CD14-positive monocyte (primary cell): ENCODE measurements around the gene SAT1. TPM values are rescaled to one million over a fixed set of nuclear protein-coding genes. Genes with fewer than 3 reads are reported as not detected.
A peak's percentile ranks its signal among the peaks of the same experiment; 100 is the strongest.

Experiments used
- DNase-seq, 3 donors: peaks; one replicate each; pipeline ENCODE4 v3.0.0-alpha.2; 2011 to 2022
- H2AFZ ChIP-seq: 2 replicates; pipeline ENCODE4 v1.6.0; 2012; ENCODE audit warnings: mild to moderate bottlenecking, low read depth, low read length, inconsistent platforms; ENCODE audit not compliant: insufficient read depth, poor library complexity, severe bottlenecking
- H3K27ac ChIP-seq, 2 donors: 1 replicate in 1 of 2; 2 replicates in 1 of 2; pipeline ENCODE4 v1.5.1; 2012 to 2013; ENCODE audit warnings: low read length in 2 of 2, control low read depth in 1 of 2, inconsistent platforms in 1 of 2, low read depth in 1 of 2, mild to moderate bottlenecking in 1 of 2
- H3K27me3 ChIP-seq, 2 donors: one replicate each; pipeline versions ENCODE4 v1.6.0 to v1.6.1; 2011 to 2013; ENCODE audit warnings: low read length in 2 of 2; ENCODE audit not compliant: control insufficient read depth in 2 of 2, insufficient read depth in 2 of 2
- H3K36me3 ChIP-seq, 2 donors: replicated peaks in 1 of 2; 1 replicate in 1 of 2; 2 replicates in 1 of 2; pipeline versions ENCODE4 v1.5.1 to v1.6.1; 2012 to 2013; ENCODE audit warnings: low read length in 2 of 2, control low read depth in 1 of 2, inconsistent platforms in 1 of 2, mild to moderate bottlenecking in 1 of 2; ENCODE audit not compliant: insufficient read depth in 2 of 2, control insufficient read depth in 1 of 2
- H3K4me1 ChIP-seq, 2 donors: 1 replicate in 1 of 2; 2 replicates in 1 of 2; pipeline versions ENCODE4 v1.5.1 to v1.6.1; 2012 to 2013; ENCODE audit warnings: low read length in 2 of 2, control low read depth in 1 of 2, inconsistent platforms in 1 of 2, mild to moderate bottlenecking in 1 of 2, moderate library complexity in 1 of 2; ENCODE audit not compliant: insufficient read depth in 2 of 2, control insufficient read depth in 1 of 2
- H3K4me2 ChIP-seq: replicated peaks from 2 replicates; pipeline ENCODE3; 2012; ENCODE audit warnings: low read length, moderate library complexity, mild to moderate bottlenecking; ENCODE audit not compliant: poor library complexity, severe bottlenecking; ENCODE audit errors: extremely low read depth
- H3K4me3 ChIP-seq, 3 experiments: fragments of 200-600 bp in 1 of 3; sonication (generic) in 1 of 3; replicated peaks in 1 of 3; 1 replicate in 2 of 3; 2 replicates in 1 of 3; pipeline ENCODE4 v1.5.1; 2011 to 2013; ENCODE audit warnings: low read length in 3 of 3, mild to moderate bottlenecking in 3 of 3, control low read depth in 2 of 3, low read depth in 2 of 3, inconsistent platforms in 1 of 3, moderate library complexity in 1 of 3
- H3K79me2 ChIP-seq: 2 replicates; pipeline ENCODE4 v1.6.0; 2012; ENCODE audit warnings: mild to moderate bottlenecking, control low read depth, inconsistent platforms, low read length, moderate library complexity; ENCODE audit not compliant: insufficient read depth
- H3K9ac ChIP-seq: 2 replicates; pipeline ENCODE4 v1.6.0; 2017; ENCODE audit warnings: low read length, mild to moderate bottlenecking; ENCODE audit not compliant: insufficient read depth, poor library complexity, severe bottlenecking
- H3K9me3 ChIP-seq, 2 donors: replicated peaks in 1 of 2; 1 replicate in 1 of 2; 2 replicates in 1 of 2; pipeline versions ENCODE4 v1.5.1 to v1.6.1; 2012 to 2013; ENCODE audit warnings: low read length in 2 of 2, control low read depth in 1 of 2; ENCODE audit not compliant: control insufficient read depth in 1 of 2, insufficient read depth in 1 of 2
- H4K20me1 ChIP-seq: 2 replicates; pipeline ENCODE4 v1.6.0; 2012; ENCODE audit warnings: mild to moderate bottlenecking, low read length, control low read depth, moderate library complexity; ENCODE audit not compliant: insufficient read depth
- H3K27ac Mint-ChIP-seq, 7 donors: one replicate each; pipeline ENCODE4 v1.8.0; 2020; ENCODE audit warnings: mild to moderate bottlenecking in 7 of 7, mixed read lengths in 7 of 7, moderate library complexity in 6 of 7, inconsistent platforms in 2 of 7
- H3K27me3 Mint-ChIP-seq, 3 donors: one replicate each; pipeline ENCODE4 v1.8.0; 2021 to 2022; ENCODE audit warnings: low read depth in 3 of 3, mild to moderate bottlenecking in 3 of 3, mixed read lengths in 3 of 3, moderate library complexity in 3 of 3, inconsistent platforms in 1 of 3
- H3K36me3 Mint-ChIP-seq, 2 donors: one replicate each; pipeline ENCODE4 v1.8.0; 2020; ENCODE audit warnings: mixed read lengths in 2 of 2, inconsistent platforms in 1 of 2, mild to moderate bottlenecking in 1 of 2
- H3K4me1 Mint-ChIP-seq: one replicate; pipeline ENCODE4 v1.8.0; 2020; ENCODE audit warnings: mild to moderate bottlenecking, mixed read lengths
- H3K4me3 Mint-ChIP-seq, 2 donors: one replicate each; pipeline ENCODE4 v1.8.0; 2020; ENCODE audit warnings: mild to moderate bottlenecking in 2 of 2, mixed read lengths in 2 of 2, moderate library complexity in 1 of 2
- H3K9me3 Mint-ChIP-seq, 7 donors: one replicate each; pipeline ENCODE4 v1.8.0; 2020 to 2022; ENCODE audit warnings: mixed read lengths in 7 of 7, mild to moderate bottlenecking in 6 of 7, moderate library complexity in 6 of 7, inconsistent platforms in 2 of 7
- CTCF ChIP-seq: fragments of 200-600 bp; IDR thresholded peaks from one replicate; pipeline ENCODE4 v1.8.0; 2022; ENCODE audit warnings: antibody characterized with exemption, mild to moderate bottlenecking
- WGBS: methylation state at CpG from one replicate; pipeline ENCODE4 v1.1.5; 2013; ENCODE audit warnings: missing lambda C conversion rate; ENCODE audit not compliant: insufficient coverage; 5-methylcytosine and 5-hydroxymethylcytosine counted together
- intact Hi-C, 2 donors: fragments of 100-400 bp; cut with micrococcal nuclease; formaldehyde crosslinking; loops; one replicate each; pipeline versions ENCODE4 v1.15.0 to v1.15.1; 2023
- polyA plus RNA-seq, 3 donors: library from polyadenylated mRNA; depleted of rRNA in 1 of 3; unstranded in 2 of 3; stranded (reverse) in 1 of 3; fragments of 300-500 nt in 2 of 3; fragments of >200 nt in 1 of 3; fragmentation: Illumina TruSeq in 2 of 3; gene quantifications; 1 replicate in 2 of 3; 2 replicates in 1 of 3; pipeline ENCODE4 v1.2.3, GENCODE V29; 2012 to 2021

Gene SAT1
- polyA plus RNA-seq, 3 donors: 897 to 7,815 (median 970) TPM

- Histone ChIP-seq H3K9ac (no peak overlapping the region), H2AFZ (no peak overlapping the region), H4K20me1 (no peaks in the 10 kb centered on the region), H3K79me2 (no peaks in the 10 kb centered on the region), H3K4me2 (no peak overlapping the region), H3K27me3 (no peaks in the 10 kb centered on the region), H3K36me3 (no peaks in the 10 kb centered on the region), H3K4me3 (no peak overlapping the region), H3K27ac (peak overlapping the region in 1 of 2 donors; percentile 36), H3K9me3 (no peaks in the 10 kb centered on the region), H3K4me1 (peaks cover 39 to 46% of the 10 kb centered on the region in 2 donors)
- Mint-ChIP-seq H3K36me3 (no peaks in the 10 kb centered on the region), H3K27me3 (peaks cover 0 to 10% (median 0%) of the 10 kb centered on the region in 3 donors), H3K4me3 (no peak overlapping the region), H3K4me1 (peaks cover 30% of the 10 kb centered on the region), H3K9me3 (peaks cover 0 to 4% (median 0%) of the 10 kb centered on the region in 7 donors), H3K27ac (peak overlapping the region in 6 of 7 donors; percentile 22 to 88 (median 61))
- no peak for TF ChIP-seq CTCF
- peak in 2 of 3 donors; percentile 47 to 63 for DNase-seq
- intact Hi-C loops: loop anchor here in 1 of 2 donors (2.0 kb wide), 1 partner anchor 17 kb away; no protein-coding TSS in a partner anchor
- WGBS: 20% methylated on average over 1 of the region's 9 CpGs
Measured at GRCh38 chrX:23805389-23805788, 22.4 kb downstream of the SAT1 start.

- WGBS: no CpG with 5 or more reads among the region's 3 CpGs
- H3K9me3 ChIP-seq: peaks cover 6 to 9% of the 10 kb centered on the region in 2 donors
- intact Hi-C loops: no loop called here
- H3K4me3 Mint-ChIP-seq: no peak overlapping the region
- no peaks in the 10 kb centered on the region for H3K27me3 ChIP-seq
- peak overlapping the region in 5 of 7 donors; percentile 88 to 92 (median 92) for H3K27ac Mint-ChIP-seq
- no peak overlapping the region for H3K4me3 ChIP-seq
- TF ChIP-seq CTCF: no peak
- DNase-seq: no peak
- no peak overlapping the region for H2AFZ ChIP-seq
- H3K79me2 ChIP-seq: no peaks in the 10 kb centered on the region
- no peak overlapping the region for H3K4me2 ChIP-seq
- H3K4me1 Mint-ChIP-seq: peaks cover 18% of the 10 kb centered on the region
- H4K20me1 ChIP-seq: no peaks in the 10 kb centered on the region
- H3K36me3 ChIP-seq: no peaks in the 10 kb centered on the region
- peaks cover 0 to 14% (median 2%) of the 10 kb centered on the region in 7 donors for H3K9me3 Mint-ChIP-seq
- peaks cover 0 to 12% (median 0%) of the 10 kb centered on the region in 3 donors for H3K27me3 Mint-ChIP-seq
- peaks cover 22 to 33% of the 10 kb centered on the region in 2 donors for H3K4me1 ChIP-seq
- no peaks in the 10 kb centered on the region for H3K36me3 Mint-ChIP-seq
- peak overlapping the region in 1 of 2 donors; percentile 86 for H3K27ac ChIP-seq
- no peak overlapping the region for H3K9ac ChIP-seq
Measured at GRCh38 chrX:23810279-23810678, 27.3 kb downstream of the SAT1 start.
